Endothelial cell of umbilical vein (primary cell): ENCODE data around the gene TMEM139. TPM values are rescaled to one million over a fixed set of nuclear protein-coding genes. Genes with fewer than 3 reads are reported as not detected.
"Not testable (repeated sequence)": the region's sequence is repeated elsewhere in the genome, so short reads cannot be mapped to it uniquely, and the experiment has no call there.

ENCODE experiments used
- BruUV-seq: library from RNA; stranded (reverse); fragments of 400-500 nt; replicated peaks from 2 replicates; lab custom pipeline; 2021; lab: Mats Ljungman, UMichigan
- CTCF ChIA-PET: fragments of 300-600, 350-600 bp; sonication (Branson Sonifier 250); formaldehyde crosslinking; loops from one replicate; lab custom pipeline; 2021; ENCODE audit warnings: antibody characterized with exemption, inconsistent platforms; lab: Charles Lee
- POLR2A ChIA-PET: fragments of 300-600, 350-600 bp; sonication (Branson Sonifier 250); formaldehyde crosslinking; loops from one replicate; lab custom pipeline; 2021; ENCODE audit warnings: antibody characterized with exemption, inconsistent platforms; lab: Charles Lee
- DNase-seq: peaks from one replicate; pipeline ENCODE4 v3.0.0-alpha.2; 2011; ENCODE audit warnings: low read depth, low spot score
- FAIRE-seq: peaks from 2 replicates; lab custom pipeline; 2011; peaks lifted over from hg19 to GRCh38; lab: Jason Lieb, UNC
- H2AFZ ChIP-seq: 2 replicates; pipeline ENCODE4 v1.6.0; 2012; ENCODE audit warnings: low read depth, low read length, control low read depth, inconsistent platforms
- H3K27ac ChIP-seq: 2 replicates; pipeline ENCODE4 v1.5.1; 2011; ENCODE audit warnings: low read depth, mild to moderate bottlenecking, control low read depth, low read length, moderate library complexity; ENCODE audit not compliant: insufficient read depth
- H3K27me3 ChIP-seq, 2 experiments: 2 replicates each; pipeline versions ENCODE4 v1.6.0 to v1.6.1; 2011; ENCODE audit warnings: low read length in 2 of 2, mixed read lengths in 1 of 2; ENCODE audit not compliant: control insufficient read depth in 2 of 2, insufficient read depth in 2 of 2
- H3K36me3 ChIP-seq, 2 experiments: 2 replicates in 1 of 2; 3 replicates in 1 of 2; pipeline ENCODE4 v1.5.1; 2011; ENCODE audit warnings: low read length in 2 of 2, mild to moderate bottlenecking in 1 of 2, moderate library complexity in 1 of 2; ENCODE audit not compliant: control insufficient read depth in 2 of 2, insufficient read depth in 2 of 2; ENCODE audit errors: extremely low read depth in 1 of 2
- H3K4me1 ChIP-seq: 3 replicates; pipeline ENCODE4 v1.5.1; 2011; ENCODE audit warnings: mild to moderate bottlenecking, low read length; ENCODE audit not compliant: control insufficient read depth, insufficient read depth; ENCODE audit errors: extremely low read depth
- H3K4me2 ChIP-seq: 2 replicates; pipeline ENCODE4 v1.6.1; 2011; ENCODE audit warnings: low read length, control low read depth, mixed read lengths; ENCODE audit not compliant: insufficient read depth
- H3K4me3 ChIP-seq, 3 experiments: fragments of 200-600 bp in 1 of 3; sonication (generic), shearing (Covaris generic) in 1 of 3; replicated peaks in 1 of 3; 2 replicates each; pipeline ENCODE4 v1.5.1; 2011 to 2016; ENCODE audit warnings: control low read depth in 3 of 3, low read length in 3 of 3, mild to moderate bottlenecking in 2 of 3, inconsistent platforms in 1 of 3, low read depth in 1 of 3, moderate library complexity in 1 of 3; ENCODE audit not compliant: insufficient read depth in 1 of 3
- H3K79me2 ChIP-seq: 2 replicates; pipeline ENCODE4 v1.6.0; 2012; ENCODE audit warnings: low read length, inconsistent platforms; ENCODE audit not compliant: control insufficient read depth, insufficient read depth
- H3K9ac ChIP-seq: replicated peaks from 2 replicates; pipeline ENCODE3; 2011; ENCODE audit warnings: low read length, control low read depth; ENCODE audit not compliant: insufficient read depth; ENCODE audit errors: extremely low read depth
- H3K9me1 ChIP-seq: replicated peaks from 3 replicates; pipeline ENCODE4 v1.6.0; 2011; ENCODE audit warnings: mild to moderate bottlenecking, low read length; ENCODE audit not compliant: control insufficient read depth, insufficient read depth; ENCODE audit errors: extremely low read depth
- H3K9me3 ChIP-seq: replicated peaks from 2 replicates; pipeline ENCODE4 v1.5.1; 2012; ENCODE audit warnings: low read length, inconsistent platforms; ENCODE audit not compliant: control insufficient read depth, insufficient read depth
- H4K20me1 ChIP-seq: replicated peaks from 2 replicates; pipeline ENCODE3; 2011; ENCODE audit warnings: mild to moderate bottlenecking, low read length; ENCODE audit not compliant: control insufficient read depth, insufficient read depth; ENCODE audit errors: extremely low read depth
- JUN ChIP-seq: IDR thresholded peaks from 2 replicates; pipeline ENCODE4 v1.6.1; 2011; ENCODE audit warnings: borderline replicate concordance, low read depth; ENCODE audit not compliant: insufficient read length, insufficient read depth
- POLR2AphosphoS5 ChIP-seq: IDR thresholded peaks from 2 replicates; pipeline ENCODE4 v1.6.1; 2012; ENCODE audit warnings: low read depth, mild to moderate bottlenecking, control low read depth, low read length, moderate library complexity; ENCODE audit not compliant: insufficient read depth
- dilution Hi-C: fragments of 300-500 bp; cut with MboI; formaldehyde crosslinking; loops from one replicate; pipeline ENCODE4 v1.15.0; 2019; ENCODE audit warnings: low sequenced_read_pairs; ENCODE audit not compliant: extremely low pct_ligation_motif_present
- intact Hi-C: fragments of 100-400 bp; cut with micrococcal nuclease; formaldehyde crosslinking; loops from one replicate; pipeline ENCODE4 v1.10.0; 2022
- polyA plus RNA-seq, 4 experiments: library from polyadenylated mRNA; depleted of rRNA in 3 of 4; stranded (reverse) in 3 of 4; unstranded in 1 of 4; fragments of >200 nt; gene quantifications; 2 replicates each; pipeline versions ENCODE4 v1.2.1 to v1.2.3, GENCODE V29; 2011 to 2012; ENCODE audit warnings: missing spikeins in 1 of 4
- total RNA-seq: library from RNA; stranded (reverse); gene quantifications from 2 replicates; pipeline ENCODE4 v1.2.3, GENCODE V29; 2021

Gene TMEM139
- total and polyA plus RNA-seq, 2 donors (not counting 3 experiments of a cell fraction or from before 2014, with no cell fraction given), result 0.37 TPM; not detected in 1

DNA sequence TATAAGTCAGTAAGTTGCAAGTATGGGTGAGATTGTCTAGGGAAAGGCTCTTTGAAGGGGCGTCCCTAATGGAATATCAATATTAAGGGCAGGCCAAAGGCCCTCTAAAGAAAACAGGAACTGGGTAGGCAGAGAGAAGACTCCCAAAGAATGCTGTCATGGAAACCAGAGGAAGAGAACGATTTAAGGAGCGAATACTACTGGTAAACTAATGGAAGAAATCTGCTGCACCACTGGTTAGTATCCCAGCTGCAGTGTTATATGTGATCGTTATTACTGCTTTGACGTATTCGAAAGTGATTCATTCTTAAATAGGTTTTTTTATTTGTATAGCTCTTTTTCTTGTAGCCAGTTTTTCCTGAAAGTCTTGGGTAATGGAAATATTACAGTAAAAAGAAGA is 4.7 kb downstream of the TMEM139 start:
- ChIA-PET CTCF (interaction anchor here (0.9 to 1.7 kb wide), 3 partner anchors 26 to 91 kb away, joined by 3 to 5 read pairs (median 4); partner anchors contain the start of gene GSTK1), POLR2A (interaction anchor here (0.7 to 1.0 kb wide), 2 partner anchors 91 to 100 kb away, joined by 7 to 8 read pairs; no protein-coding TSS in a partner anchor)
- BruUV-seq, result no TSS peak
- peaks cover 9 to 16% of the 10 kb centered on the region in 2 experiments for H3K36me3 ChIP-seq
- H3K79me2 ChIP-seq, result peaks cover 36% of the 10 kb centered on the region
- dilution Hi-C loops, result no loop called here
- H2AFZ ChIP-seq, result no peak overlapping the region
- H3K9me1 ChIP-seq, result no peaks in the 10 kb centered on the region
- no peaks in the 10 kb centered on the region for H3K9me3 ChIP-seq
- H3K4me1 ChIP-seq, result peaks cover 34% of the 10 kb centered on the region
- FAIRE-seq (peak; percentile 72), DNase-seq (no peak)
- H3K9ac ChIP-seq, result peak overlapping the region; percentile 98
- H3K27me3 ChIP-seq, result no peaks in the 10 kb centered on the region
- H3K4me3 ChIP-seq, result peak overlapping the region; percentile 81 to 97 (median 91)
- H4K20me1 ChIP-seq, result no peaks in the 10 kb centered on the region
- H3K27ac ChIP-seq, result peak overlapping the region; percentile 91
- no peak for TF ChIP-seq JUN
- no peak for TF ChIP-seq POLR2AphosphoS5
- peak overlapping the region; percentile 68 for H3K4me2 ChIP-seq
- intact Hi-C loops, result loop anchor here (2.0 to 5.0 kb wide), 2 partner anchors 47 to 209 kb away; no protein-coding TSS in a partner anchor

DNA sequence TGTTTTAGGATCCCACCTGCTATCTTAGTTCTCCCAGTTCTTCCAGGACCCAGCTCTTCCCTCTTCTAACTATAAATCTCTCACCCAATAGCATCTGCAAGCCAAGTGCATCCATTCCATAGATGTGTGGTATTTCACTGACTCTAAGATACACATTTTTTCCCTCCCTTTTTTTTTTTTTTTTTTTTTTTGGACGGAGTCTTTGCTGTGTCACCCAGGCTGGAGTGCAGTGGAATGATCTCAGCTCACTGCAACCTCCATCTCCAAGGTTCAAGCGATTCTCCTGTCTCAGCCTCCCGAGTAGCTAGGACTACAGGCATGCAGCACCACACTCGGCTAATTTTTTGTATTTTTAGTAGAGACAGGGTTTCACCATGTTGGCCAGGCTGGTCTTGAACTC is 5.1 kb downstream of the TMEM139 start:
- ChIA-PET CTCF (interaction anchor here (0.9 to 1.7 kb wide), 5 partner anchors 10 to 90 kb away, joined by 3 to 5 read pairs (median 3); partner anchors contain the start of gene GSTK1), POLR2A (interaction anchor here (0.7 to 1.0 kb wide), 2 partner anchors 90 to 99 kb away, joined by 7 to 8 read pairs; no protein-coding TSS in a partner anchor)
- dilution Hi-C loops, H3K27me3 ChIP-seq, FAIRE-seq, BruUV-seq, H2AFZ ChIP-seq, H4K20me1 ChIP-seq, DNase-seq, H3K9me3 ChIP-seq, H3K9me1 ChIP-seq: not testable (repeated sequence)
- peaks cover 38% of the 10 kb centered on the region for H3K4me1 ChIP-seq
- peak overlapping the region; percentile 98 for H3K9ac ChIP-seq
- H3K27ac ChIP-seq, result peak overlapping the region; percentile 91
- peak overlapping the region in 2 of 3 experiments; percentile 81 to 97 for H3K4me3 ChIP-seq
- H3K79me2 ChIP-seq, result peaks cover 36% of the 10 kb centered on the region
- peaks cover 13 to 20% of the 10 kb centered on the region in 2 experiments for H3K36me3 ChIP-seq
- intact Hi-C loops, result loop anchor here (2.0 to 5.0 kb wide), 2 partner anchors 48 to 209 kb away; no protein-coding TSS in a partner anchor
- peak overlapping the region; percentile 68 for H3K4me2 ChIP-seq
